Esophagus (tissue), 2 donors: ENCODE data around the gene TMEM45A. TPM values are rescaled to one million over a fixed set of nuclear protein-coding genes. Genes with fewer than 3 reads are reported as not detected.

Source experiments
- H3K27ac ChIP-seq, 2 donors: one replicate each; pipeline ENCODE4 v1.5.1; 2013; ENCODE audit warnings: low read depth in 2 of 2, mild to moderate bottlenecking in 2 of 2, inconsistent platforms in 1 of 2, low read length in 1 of 2, moderate library complexity in 1 of 2
- H3K27me3 ChIP-seq, 2 donors: one replicate each; pipeline ENCODE4 v1.6.1; 2013; ENCODE audit warnings: low read length in 2 of 2, control low read depth in 1 of 2, mild to moderate bottlenecking in 1 of 2; ENCODE audit not compliant: insufficient read depth in 2 of 2, control insufficient read depth in 1 of 2
- H3K36me3 ChIP-seq, 2 donors: one replicate each; pipeline ENCODE4 v1.6.1; 2013; ENCODE audit warnings: low read length in 1 of 2; ENCODE audit not compliant: control insufficient read depth in 2 of 2, insufficient read depth in 2 of 2
- H3K4me1 ChIP-seq, 2 donors: one replicate each; pipeline ENCODE4 v1.6.1; 2013; ENCODE audit warnings: low read length in 1 of 2; ENCODE audit not compliant: control insufficient read depth in 2 of 2, insufficient read depth in 2 of 2
- H3K4me3 ChIP-seq, 2 donors: one replicate each; pipeline ENCODE4 v1.5.1; 2013; ENCODE audit warnings: low read length in 2 of 2, mild to moderate bottlenecking in 2 of 2, low read depth in 1 of 2, moderate library complexity in 1 of 2
- H3K9me3 ChIP-seq, 2 donors: one replicate each; pipeline ENCODE4 v1.6.1; 2013; ENCODE audit warnings: mild to moderate bottlenecking in 2 of 2, low read depth in 1 of 2, low read length in 1 of 2, moderate library complexity in 1 of 2; ENCODE audit not compliant: control insufficient read depth in 2 of 2, insufficient read depth in 1 of 2
- WGBS, 2 donors: extraction: QIAGEN DNeasy Blood & Tissue Kit; methylation state at CpG; one replicate each; pipeline ENCODE4 v1.1.7; 2013; 5-methylcytosine and 5-hydroxymethylcytosine counted together
- polyA plus RNA-seq, 2 donors: library from polyadenylated mRNA; stranded (reverse); fragments of 200-250 nt; gene quantifications; one replicate each; pipeline ENCODE4 v1.2.3, GENCODE V29; 2013
- donor health status: healthy with polysubstance abuse.
- donor health status: Bipolar disorder and iron deficiency.

The TMEM45A gene
- polyA plus RNA-seq, 2 donors, result 1.0 to 9.0 TPM

DNA sequence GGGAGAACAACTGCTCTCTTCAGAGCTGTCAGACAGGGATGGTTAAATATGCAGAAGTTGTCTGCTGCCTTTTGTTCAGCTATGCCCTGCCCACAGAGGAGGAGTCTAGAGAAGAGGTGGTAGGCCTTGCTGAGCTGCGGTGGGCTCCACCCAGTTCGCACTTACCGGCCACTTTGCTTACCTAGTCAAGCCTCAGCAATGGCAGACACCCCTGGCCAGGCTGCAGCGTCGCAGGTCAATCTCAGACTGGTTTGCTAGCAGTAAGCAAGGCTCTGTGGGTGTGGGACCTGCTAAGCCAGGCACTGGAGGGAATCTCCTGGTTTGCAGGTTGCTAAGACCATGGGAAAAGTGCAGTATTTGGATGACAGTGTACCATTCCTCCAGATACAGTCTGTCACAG, 12.3 kb upstream of the TMEM45A start:
- WGBS, 2 donors, result 87 to 88% methylated on average over 5 of the region's 5 CpGs
- Histone ChIP-seq H3K4me1 (no peaks in the 10 kb centered on the region), H3K27ac (no peak overlapping the region), H3K27me3 (no peaks in the 10 kb centered on the region), H3K9me3 (no peaks in the 10 kb centered on the region), H3K4me3 (no peak overlapping the region), H3K36me3 (no peaks in the 10 kb centered on the region)

DNA sequence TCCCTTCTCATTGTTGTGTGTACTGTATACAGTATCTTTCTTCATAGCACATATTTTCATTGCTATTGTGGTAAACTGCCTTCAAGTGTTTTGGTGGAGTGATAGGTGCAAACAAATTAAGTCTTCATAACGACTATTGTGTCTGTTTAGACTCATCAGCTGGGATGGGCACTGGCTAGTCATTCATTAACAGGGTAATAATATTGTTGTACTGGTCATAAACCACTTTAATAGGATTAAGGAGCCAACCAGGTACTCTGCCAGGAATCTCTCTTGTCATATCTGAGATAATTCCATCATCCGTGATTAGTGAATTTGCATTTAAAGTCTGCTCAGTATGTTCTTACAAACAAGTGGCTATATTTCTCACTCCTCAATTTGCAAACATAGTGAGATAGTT, 10.2 kb upstream of the TMEM45A start:
- Histone ChIP-seq H3K9me3 (no peaks in the 10 kb centered on the region), H3K36me3 (no peaks in the 10 kb centered on the region), H3K27ac (no peak overlapping the region), H3K4me3 (no peak overlapping the region), H3K27me3 (no peaks in the 10 kb centered on the region), H3K4me1 (no peaks in the 10 kb centered on the region)
- WGBS, 2 donors, result 52 to 71% methylated on average over 2 of the region's 2 CpGs

DNA sequence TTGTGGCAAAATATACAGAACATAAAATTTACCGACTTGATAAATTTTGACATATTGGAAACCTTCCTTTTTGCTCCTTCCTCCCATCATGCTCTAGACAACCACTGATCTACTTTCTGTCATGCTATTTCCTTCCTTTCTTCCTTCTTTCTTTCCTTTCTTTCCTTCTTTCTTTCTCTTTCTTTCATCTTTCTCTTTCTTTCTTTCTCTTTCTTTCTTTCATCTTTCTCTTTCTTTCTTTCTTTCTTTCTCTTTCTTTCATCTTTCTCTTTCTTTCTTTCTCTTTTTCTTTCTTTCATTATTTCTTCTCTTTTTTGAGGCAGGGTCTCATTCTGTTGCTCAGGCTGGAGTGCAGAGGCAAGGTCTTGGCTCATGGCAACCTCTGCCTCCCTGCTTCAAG, 8.9 kb upstream of the TMEM45A start:
- H3K9me3 ChIP-seq, result no peaks in the 10 kb centered on the region
- WGBS, 2 donors, result 94 to 98% methylated on average over 1 of the region's 1 CpG

DNA sequence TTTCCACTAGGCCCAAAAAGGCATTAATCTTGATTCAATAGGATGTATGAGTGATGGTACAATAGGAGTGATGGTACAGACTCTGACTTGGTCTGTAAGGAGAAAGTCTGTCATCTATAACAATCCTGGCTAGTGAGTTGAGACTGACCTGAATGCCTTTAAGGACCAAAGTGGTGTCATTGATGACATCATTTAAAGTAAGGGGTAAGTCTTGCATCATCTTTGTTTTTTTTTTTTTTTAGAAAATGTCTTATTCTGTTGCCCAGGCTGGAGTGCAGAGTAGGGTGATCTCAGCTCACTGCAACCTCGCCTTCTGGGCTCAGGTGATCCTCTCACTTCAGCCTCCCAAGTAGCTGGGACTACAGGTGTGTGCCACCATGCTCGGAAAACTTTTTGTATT, 5.6 kb upstream of the TMEM45A start:
- Histone ChIP-seq H3K36me3 (no peaks in the 10 kb centered on the region), H3K4me1 (no peaks in the 10 kb centered on the region), H3K27ac (no peak overlapping the region), H3K27me3 (no peaks in the 10 kb centered on the region), H3K4me3 (no peak overlapping the region), H3K9me3 (no peaks in the 10 kb centered on the region)
- 94 to 98% methylated on average over 2 of the region's 2 CpGs for WGBS, 2 donors

More for the DNA sequence above, 8.9 kb upstream of the TMEM45A start:
- no peak overlapping the region for H3K4me3 ChIP-seq
- H3K27me3 ChIP-seq, result no peaks in the 10 kb centered on the region
- H3K36me3 ChIP-seq, result no peaks in the 10 kb centered on the region
- no peak overlapping the region for H3K27ac ChIP-seq
- H3K4me1 ChIP-seq, result no peaks in the 10 kb centered on the region

DNA sequence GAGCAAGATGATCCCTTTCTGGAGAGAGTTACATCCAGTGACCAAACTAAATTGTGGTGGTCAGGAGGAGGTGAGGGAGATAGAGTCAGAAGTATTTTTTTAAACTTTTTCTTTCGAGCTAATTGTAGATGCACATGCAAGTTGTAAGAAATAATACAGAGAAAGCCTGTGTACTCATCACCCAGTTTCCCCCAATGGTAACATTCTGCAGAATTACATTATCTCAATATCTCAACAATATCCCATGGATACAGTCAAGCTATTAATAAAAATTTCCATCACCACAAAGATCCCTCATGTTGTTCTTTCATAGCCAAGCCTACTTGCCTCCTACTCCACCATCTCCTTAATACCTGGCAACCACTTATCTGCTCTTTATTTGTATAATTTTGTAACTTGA, 3.3 kb upstream of the TMEM45A start:
- no peaks in the 10 kb centered on the region for H3K27me3 ChIP-seq

DNA sequence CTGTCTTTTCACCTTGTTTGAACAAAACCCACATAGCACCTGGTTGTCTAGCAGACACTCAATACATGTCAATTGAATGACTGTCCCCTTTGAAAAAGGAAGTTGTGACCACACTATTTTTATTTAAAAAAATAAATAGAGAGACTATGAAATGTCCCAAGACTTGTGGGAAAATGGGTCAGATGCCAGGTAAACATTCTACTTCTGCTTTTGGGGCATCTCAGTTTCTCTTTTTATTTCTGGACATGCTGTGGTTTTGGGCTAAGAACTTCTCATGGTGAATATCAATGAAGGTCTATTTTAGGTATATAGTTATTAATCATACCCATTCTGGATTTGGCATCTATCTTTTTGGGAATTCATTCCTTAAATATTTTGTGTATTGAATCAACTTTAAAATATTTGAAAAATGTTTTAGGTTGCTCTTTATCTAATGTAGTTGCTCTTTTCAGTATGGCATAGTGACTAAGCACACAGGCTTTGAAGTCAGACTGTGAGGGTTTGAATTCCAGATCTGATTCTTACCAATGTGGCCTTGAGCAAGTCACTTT, 4.4 kb downstream of the TMEM45A start:
- Histone ChIP-seq H3K36me3 (no peaks in the 10 kb centered on the region), H3K4me3 (no peak overlapping the region), H3K9me3 (no peaks in the 10 kb centered on the region), H3K27me3 (no peaks in the 10 kb centered on the region), H3K27ac (no peak overlapping the region), H3K4me1 (no peaks in the 10 kb centered on the region)

More for the DNA sequence above, 3.3 kb upstream of the TMEM45A start:
- Histone ChIP-seq H3K9me3 (no peaks in the 10 kb centered on the region), H3K4me3 (no peak overlapping the region), H3K36me3 (no peaks in the 10 kb centered on the region), H3K27ac (no peak overlapping the region), H3K4me1 (no peaks in the 10 kb centered on the region)
- 92 to 95% methylated on average over 1 of the region's 1 CpG for WGBS, 2 donors

DNA sequence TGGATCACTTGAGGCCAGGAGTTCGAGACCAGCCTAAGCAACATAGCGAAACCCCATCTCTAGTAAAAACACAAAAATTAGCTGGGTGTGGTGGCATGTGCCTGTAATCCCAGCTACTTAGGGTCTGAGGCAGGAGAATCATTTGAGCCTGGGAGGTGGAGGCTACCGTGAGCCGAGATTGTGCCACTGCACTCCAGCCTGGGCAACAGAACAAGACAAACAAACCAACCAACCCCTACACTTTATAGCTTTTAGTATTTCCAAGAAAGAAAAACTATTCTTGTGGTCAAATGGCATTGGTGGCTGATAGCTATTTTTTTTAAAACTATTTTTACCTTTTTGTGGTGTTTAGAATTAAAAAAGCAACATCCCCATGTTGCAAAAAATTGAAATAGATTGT, 7.2 kb downstream of the TMEM45A start:
- 93 to 96% methylated on average over 4 of the region's 4 CpGs for WGBS, 2 donors

DNA sequence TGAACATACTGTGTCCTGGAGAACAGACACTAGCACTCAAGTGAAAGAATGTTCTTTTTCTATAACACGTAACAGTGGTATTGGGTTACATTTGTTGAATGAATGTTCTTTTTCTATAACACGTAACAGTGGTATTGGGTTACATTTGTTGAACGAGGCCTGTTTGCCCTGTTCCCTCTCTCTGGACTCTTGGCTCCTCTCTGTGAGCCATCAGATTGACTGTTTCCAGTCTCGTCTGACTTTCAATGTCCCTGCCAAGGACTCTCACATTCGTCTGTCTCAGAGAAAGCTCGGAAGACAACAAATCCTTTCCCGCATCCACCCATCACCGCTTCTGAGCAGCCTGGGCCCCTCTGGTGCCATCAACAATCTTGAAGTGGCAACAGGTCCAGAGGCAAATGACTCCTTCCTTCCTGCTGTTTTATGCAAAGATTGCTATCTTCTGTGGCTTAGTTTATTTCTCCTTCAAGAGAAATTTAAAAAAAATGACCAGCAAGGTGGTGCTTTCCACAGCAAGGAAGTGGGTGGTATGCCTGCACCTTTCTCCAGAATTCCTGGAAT, 8.0 kb downstream of the TMEM45A start:
- no peaks in the 10 kb centered on the region for H3K9me3 ChIP-seq
- WGBS, 2 donors, result 81 to 84% methylated on average over 8 of the region's 8 CpGs
- H3K27ac ChIP-seq, result no peak overlapping the region
- no peaks in the 10 kb centered on the region for H3K36me3 ChIP-seq
- no peaks in the 10 kb centered on the region for H3K4me1 ChIP-seq
- no peak overlapping the region for H3K4me3 ChIP-seq
- H3K27me3 ChIP-seq, result no peaks in the 10 kb centered on the region

More for the DNA sequence above, 7.2 kb downstream of the TMEM45A start:
- no peaks in the 10 kb centered on the region for H3K9me3 ChIP-seq
- no peaks in the 10 kb centered on the region for H3K4me1 ChIP-seq
- H3K27me3 ChIP-seq, result no peaks in the 10 kb centered on the region
- no peak overlapping the region for H3K4me3 ChIP-seq
- H3K27ac ChIP-seq, result no peak overlapping the region
- no peaks in the 10 kb centered on the region for H3K36me3 ChIP-seq

DNA sequence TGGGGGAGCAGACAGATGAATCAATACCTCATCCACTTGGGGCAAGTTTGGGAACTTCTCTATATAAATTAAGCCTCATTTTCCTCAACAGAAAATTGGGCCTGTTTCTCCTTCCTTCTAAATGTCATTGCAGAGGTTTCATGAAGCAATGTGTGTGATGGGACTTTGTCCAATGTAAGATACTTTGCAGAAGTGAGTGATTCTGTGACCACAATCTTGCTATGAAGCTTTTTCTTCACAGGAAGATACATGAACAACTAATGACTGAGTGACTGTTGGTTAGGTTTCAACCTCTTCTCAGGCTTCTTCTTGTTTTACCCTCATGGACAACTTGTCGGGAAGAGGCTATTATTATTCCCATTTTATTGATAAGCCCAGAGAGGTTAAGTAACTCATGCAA, 11.0 kb downstream of the TMEM45A start:
- WGBS, 2 donors, result 90 to 97% methylated on average over 1 of the region's 1 CpG
- Histone ChIP-seq H3K27ac (no peak overlapping the region), H3K36me3 (no peaks in the 10 kb centered on the region), H3K4me3 (no peak overlapping the region), H3K9me3 (no peaks in the 10 kb centered on the region), H3K27me3 (no peaks in the 10 kb centered on the region), H3K4me1 (no peaks in the 10 kb centered on the region)

DNA sequence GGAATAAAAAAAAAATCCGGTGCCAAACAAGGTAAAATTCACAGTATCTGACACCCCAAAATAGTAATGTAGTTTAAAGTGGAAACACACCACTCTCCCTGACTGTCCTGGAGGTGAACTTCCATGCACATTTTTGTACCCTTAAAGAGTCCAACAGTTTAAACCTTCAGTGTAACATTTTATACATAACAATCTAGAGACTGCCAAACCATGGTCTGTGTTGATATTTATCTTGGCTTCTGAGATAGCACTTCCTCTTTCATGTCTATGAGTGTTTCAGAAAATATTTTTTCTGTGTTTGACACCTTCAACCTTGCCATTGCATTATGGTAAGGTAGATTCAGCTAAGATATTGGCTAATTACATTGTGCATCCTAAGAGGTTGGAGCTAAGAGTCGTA, 13.9 kb downstream of the TMEM45A start:
- no peak overlapping the region for H3K27ac ChIP-seq
- no peaks in the 10 kb centered on the region for H3K4me1 ChIP-seq
- WGBS, 2 donors, result 88 to 93% methylated on average over 2 of the region's 2 CpGs
- H3K36me3 ChIP-seq, result no peaks in the 10 kb centered on the region
- no peaks in the 10 kb centered on the region for H3K27me3 ChIP-seq
- no peak overlapping the region for H3K4me3 ChIP-seq
- H3K9me3 ChIP-seq, result no peaks in the 10 kb centered on the region
